Caco-2 (cell line): ENCODE results near the gene TRAF4. TPM values are rescaled to one million over a fixed set of nuclear protein-coding genes. Genes with fewer than 3 reads are reported as not detected.

ENCODE experiments used
- BruUV-seq: library from RNA; stranded (reverse); fragments of 400-500 nt; replicated peaks from 2 replicates; lab custom pipeline; 2021; lab: Mats Ljungman, UMichigan
- CTCF ChIA-PET: fragments of 300-600 bp; sonication (Branson Sonifier 250); formaldehyde crosslinking; loops from one replicate; lab custom pipeline; 2022; ENCODE audit warnings: antibody characterized with exemption; lab: Charles Lee
- POLR2A ChIA-PET: fragments of 300-600 bp; sonication (Branson Sonifier 250); formaldehyde crosslinking; loops from one replicate; lab custom pipeline; 2022; ENCODE audit warnings: antibody characterized with exemption; lab: Charles Lee
- DNase-seq, 2 experiments: peaks; one replicate each; pipeline versions ENCODE4 v3.0.0 to v3.0.0-alpha.2; 2020 to 2022
- H3K27me3 ChIP-seq: replicated peaks from 2 replicates; pipeline ENCODE4 v1.6.0; 2011; ENCODE audit warnings: low read length; ENCODE audit not compliant: control insufficient read depth, insufficient read depth
- H3K36me3 ChIP-seq: 2 replicates; pipeline ENCODE4 v1.5.1; 2011; ENCODE audit warnings: low read length; ENCODE audit not compliant: control insufficient read depth, insufficient read depth
- H3K4me1 ChIP-seq: fragments of 250-450 bp; sonication (Bioruptor Pico); 2 replicates; pipeline ENCODE4 v1.5.1; 2020; ENCODE audit warnings: mild to moderate bottlenecking
- H3K4me3 ChIP-seq: 2 replicates; pipeline ENCODE4 v1.5.1; 2011; ENCODE audit warnings: low read depth, mild to moderate bottlenecking, control low read depth, low read length
- H3K9me3 ChIP-seq: fragments of 250-450 bp; sonication (Bioruptor Pico); 2 replicates; pipeline ENCODE4 v1.5.1; 2020; ENCODE audit warnings: mild to moderate bottlenecking, moderate library complexity
- H3K27ac Mint-ChIP-seq: one replicate; pipeline ENCODE4 v1.8.0; 2022; ENCODE audit warnings: mixed read lengths; ENCODE audit not compliant: unreplicated experiment
- H3K27me3 Mint-ChIP-seq: one replicate; pipeline ENCODE4 v1.8.0; 2022; ENCODE audit warnings: mixed read lengths; ENCODE audit not compliant: insufficient read depth, unreplicated experiment
- H3K36me3 Mint-ChIP-seq: one replicate; pipeline ENCODE4 v1.8.0; 2022; ENCODE audit warnings: mild to moderate bottlenecking, mixed read lengths; ENCODE audit not compliant: insufficient read depth, unreplicated experiment
- H3K4me1 Mint-ChIP-seq: one replicate; pipeline ENCODE4 v1.8.0; 2022; ENCODE audit warnings: low read depth, mixed read lengths; ENCODE audit not compliant: unreplicated experiment
- H3K4me3 Mint-ChIP-seq: one replicate; pipeline ENCODE4 v1.8.0; 2022; ENCODE audit warnings: mild to moderate bottlenecking, moderate library complexity, mixed read lengths; ENCODE audit not compliant: unreplicated experiment
- H3K9me3 Mint-ChIP-seq: one replicate; pipeline ENCODE4 v1.8.0; 2022; ENCODE audit warnings: mixed read lengths; ENCODE audit not compliant: unreplicated experiment
- CTCF ChIP-seq, 2 experiments: fragments of 200-600 bp in 1 of 2; IDR thresholded peaks; 1 replicate in 1 of 2; 2 replicates in 1 of 2; pipeline versions ENCODE4 v1.5.1 to v1.8.0; 2011 to 2022; ENCODE audit warnings: antibody characterized with exemption in 1 of 2, control low read depth in 1 of 2, inconsistent platforms in 1 of 2, low read depth in 1 of 2, low read length in 1 of 2, mild to moderate bottlenecking in 1 of 2, moderate library complexity in 1 of 2; ENCODE audit not compliant: insufficient read depth in 1 of 2, severe bottlenecking in 1 of 2, unreplicated experiment in 1 of 2
- intact Hi-C: fragments of 100-400 bp; cut with micrococcal nuclease; formaldehyde crosslinking; loops from one replicate; pipeline ENCODE4 v1.10.0; 2022; ENCODE audit not compliant: unreplicated experiment
- total RNA-seq: library from RNA; stranded (reverse); gene quantifications from 2 replicates; pipeline ENCODE4 v1.2.3, GENCODE V29; 2022

Gene TRAF4
- total RNA-seq, 1 experiment from 2014 or later: 140 TPM

DNA sequence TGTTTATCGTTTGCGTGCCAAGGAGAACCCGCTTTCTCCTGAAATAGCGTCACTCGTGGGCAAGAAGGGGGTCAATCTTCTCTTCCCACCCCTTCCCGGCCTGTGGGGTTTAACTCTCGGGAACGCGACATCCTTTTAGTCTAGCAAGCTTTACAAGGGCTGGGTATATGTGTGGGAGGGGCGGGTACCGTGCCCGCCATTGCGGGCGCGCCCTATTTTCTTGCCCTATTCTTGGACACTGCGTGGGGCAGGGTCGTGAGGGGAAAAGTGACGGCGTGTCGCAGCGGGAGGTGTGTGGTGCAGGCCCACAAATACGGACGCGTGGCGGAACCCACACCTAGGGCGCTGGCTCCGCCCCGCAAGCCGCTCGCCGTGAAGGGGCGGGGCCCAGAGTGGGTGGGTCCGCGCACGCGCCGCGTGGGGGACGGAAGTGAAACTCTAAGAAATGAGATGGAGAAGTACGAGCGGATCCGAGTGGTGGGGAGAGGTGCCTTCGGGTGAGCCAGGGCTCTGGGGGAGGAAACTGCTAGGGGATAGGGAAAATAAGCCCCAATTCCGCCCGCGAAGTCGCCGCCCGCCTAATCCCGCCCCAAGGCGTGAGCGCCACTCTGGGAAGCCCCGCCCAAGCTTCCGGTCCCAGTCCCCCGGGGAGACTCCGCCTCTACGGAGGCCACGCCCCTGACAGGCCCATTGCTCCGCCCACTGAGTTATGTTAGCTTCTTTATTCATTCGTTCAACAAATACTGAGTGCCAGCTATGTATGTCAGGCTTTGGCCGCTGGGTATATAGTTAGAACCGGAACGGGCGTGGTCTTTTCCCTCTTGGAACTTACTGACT is 15.2 kb upstream of the TRAF4 start, which contains the start of gene NEK8:
NEK8 (plus strand) TSS at position 425 of the 837 bp plus-strand sequence; CDS start at position 451, 26 bp downstream.
- peak within 1 kb of the TSS; percentile 96 for H3K27ac Mint-ChIP-seq
- peak within 1 kb of the TSS; percentile 57 for H3K4me3 ChIP-seq
- peak; percentile 96 to 98 for DNase-seq
- H3K9me3 ChIP-seq: no peaks in the 10 kb centered on the region
- 0 out of 2 replicates have a peak, but pooled peaks cover under 1% of the 10 kb centered on the region for H3K36me3 ChIP-seq
- H3K4me3 Mint-ChIP-seq: peak within 1 kb of the TSS; percentile 92
- peaks cover 33% of the 10 kb centered on the region for H3K4me1 Mint-ChIP-seq
- H3K9me3 Mint-ChIP-seq: no peaks in the 10 kb centered on the region
- no peaks in the 10 kb centered on the region for H3K27me3 Mint-ChIP-seq
- POLR2A ChIA-PET: interaction anchor here (0.5 to 5.2 kb wide), 11 partner anchors 9 to 223 kb away, joined by 3 to 165 read pairs (median 10); partner anchors contain the start of genes PROCA1, RPL23A, SDF2 and SUPT6H
- intact Hi-C loops: no loop called here
- TF ChIP-seq CTCF (IDR thresholded peaks at IDR 0.05; ENCODE audit: insufficient read depth in 1 of 2, low read depth in 1 of 2, low read length in 1 of 2, severe bottlenecking in 1 of 2, unreplicated experiment in 1 of 2): no peak
- peaks cover 58% of the 10 kb centered on the region for H3K36me3 Mint-ChIP-seq
- CTCF ChIA-PET: interaction anchor here (0.6 to 4.9 kb wide), 16 partner anchors 9 to 389 kb away, joined by 3 to 324 read pairs (median 11); partner anchors contain the start of genes DHRS13, PROCA1, RPL23A and TRAF4
- no peaks in the 10 kb centered on the region for H3K27me3 ChIP-seq
- no TSS peak for BruUV-seq
- peaks cover 7% of the 10 kb centered on the region; the same call in 1 of the 2 replicates for H3K4me1 ChIP-seq

DNA sequence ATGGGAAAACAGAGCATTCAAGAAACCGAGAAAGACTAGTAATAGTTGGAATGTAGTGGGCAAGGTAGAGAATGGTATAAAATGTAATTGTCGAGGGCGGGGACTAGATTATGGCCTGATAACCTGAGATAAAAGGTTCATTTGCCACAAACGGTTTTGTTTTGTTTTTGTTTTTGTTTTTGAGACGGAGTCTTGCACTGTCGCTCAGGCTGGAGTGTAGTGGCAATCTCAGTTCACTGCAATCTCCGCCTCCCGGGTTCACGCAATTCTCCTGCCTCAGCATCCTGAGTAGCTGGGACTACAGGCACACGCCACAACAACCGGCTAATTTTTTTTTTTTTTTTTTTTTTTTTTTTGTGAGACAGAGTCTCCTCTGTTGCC is 13.9 kb upstream of the TRAF4 start:
- intact Hi-C loops: no loop called here

More for the DNA sequence above, 13.9 kb upstream of the TRAF4 start:
- DNase-seq: no peak
- H3K4me1 ChIP-seq: no peaks in the 10 kb centered on the region
- ChIA-PET CTCF (interaction anchor here (0.6 to 2.6 kb wide), 3 partner anchors 10 to 888 kb away, joined by 3 to 23 read pairs (median 3); partner anchors contain the start of gene RPL23A), POLR2A (interaction anchor here (5.2 kb wide), 1 partner anchor 15 kb away, joined by 165 read pairs; the partner anchor contains the start of gene TRAF4)
- peak overlapping the region; percentile 96 for H3K27ac Mint-ChIP-seq
- H3K9me3 Mint-ChIP-seq: no peaks in the 10 kb centered on the region
- H3K4me1 Mint-ChIP-seq: peaks cover 20% of the 10 kb centered on the region
- no peaks in the 10 kb centered on the region for H3K36me3 ChIP-seq
- no peaks in the 10 kb centered on the region for H3K9me3 ChIP-seq
- H3K27me3 ChIP-seq: no peaks in the 10 kb centered on the region
- H3K36me3 Mint-ChIP-seq: peaks cover 49% of the 10 kb centered on the region
- H3K4me3 Mint-ChIP-seq: no peak overlapping the region
- no peak for TF ChIP-seq CTCF (IDR thresholded peaks at IDR 0.05; ENCODE audit: insufficient read depth in 1 of 2, low read depth in 1 of 2, low read length in 1 of 2, severe bottlenecking in 1 of 2, unreplicated experiment in 1 of 2)
- H3K27me3 Mint-ChIP-seq: no peaks in the 10 kb centered on the region
- no peak overlapping the region for H3K4me3 ChIP-seq
- no TSS peak for BruUV-seq
